Right atrium auricular region (tissue), 2 donors: Measurements from ENCODE around the gene EPSTI1. TPM values are rescaled to one million over a fixed set of nuclear protein-coding genes. Genes with fewer than 3 reads are reported as not detected.

ENCODE experiments used
- DNase-seq: peaks from one replicate; pipeline ENCODE4 v3.0.0-alpha.2; 2019; ENCODE audit warnings: low spot score
- H3K27ac ChIP-seq, 2 donors: fragments of 200-600 bp; sonication (generic); 1 replicate in 1 of 2; 2 replicates in 1 of 2; pipeline ENCODE4 v1.5.1; 2016 to 2019
- H3K27me3 ChIP-seq, 2 donors: fragments of 200-600 bp; sonication (generic); one replicate each; pipeline versions ENCODE4 v1.5.1 to v1.6.0; 2017 to 2019
- H3K36me3 ChIP-seq: fragments of 200-600 bp; sonication (generic); one replicate; pipeline ENCODE4 v1.5.1; 2016
- H3K4me1 ChIP-seq, 2 donors: fragments of 200-600 bp; sonication (generic); one replicate each; pipeline versions ENCODE4 v1.5.1 to v1.6.0; 2017 to 2019
- H3K4me3 ChIP-seq, 2 donors: fragments of 200-600 bp; sonication (generic); 1 replicate in 1 of 2; 2 replicates in 1 of 2; pipeline ENCODE4 v1.5.1; 2017 to 2019; ENCODE audit warnings: mild to moderate bottlenecking in 1 of 2, moderate library complexity in 1 of 2
- H3K9me3 ChIP-seq, 2 donors: fragments of 200-600 bp; sonication (generic); one replicate each; pipeline ENCODE4 v1.5.1; 2019
- CTCF ChIP-seq, 2 donors: fragments of 200-600 bp; sonication (generic); IDR thresholded peaks; one replicate each; pipeline ENCODE4 v1.5.1; 2019; ENCODE audit warnings: antibody characterized with exemption in 2 of 2
- total RNA-seq, 2 donors: library from RNA; depleted of rRNA; stranded (reverse); fragments of >200 nt; gene quantifications; one replicate each; pipeline ENCODE4 v1.1.0, GENCODE V29; 2016

Gene EPSTI1
- total RNA-seq, 2 donors from 2014 or later = 3.1 to 3.9 TPM

DNA sequence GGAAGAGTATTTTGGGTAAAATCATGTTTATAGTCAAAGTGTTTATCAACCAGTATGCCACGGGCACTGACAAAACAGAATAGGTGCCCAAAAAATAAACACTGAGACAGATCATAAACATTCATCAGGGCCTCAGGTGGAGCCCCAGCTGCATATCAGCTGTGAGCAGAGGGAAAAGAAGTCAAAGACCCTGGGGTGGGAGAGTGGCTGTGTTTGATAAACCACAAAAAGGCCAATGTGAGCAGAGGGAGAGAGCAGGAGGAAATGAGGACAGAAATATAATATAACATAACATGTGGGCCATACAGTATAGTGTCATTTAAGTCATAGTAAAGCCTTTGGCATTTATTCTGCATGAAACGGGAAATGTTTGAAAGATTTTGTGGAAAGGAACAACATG, 10.0 kb upstream of the EPSTI1 start:
- Histone ChIP-seq H3K27ac (no peak overlapping the region), H3K36me3 (no peaks in the 10 kb centered on the region), H3K27me3 (no peaks in the 10 kb centered on the region), H3K9me3 (no peaks in the 10 kb centered on the region), H3K4me3 (no peak overlapping the region), H3K4me1 (peaks cover 0 to 6% of the 10 kb centered on the region in 2 donors)
- no peak for TF ChIP-seq CTCF (IDR thresholded peaks at IDR 0.05)
- DNase-seq = no peak

- no peak for TF ChIP-seq CTCF (IDR thresholded peaks at IDR 0.05)
- no peak for DNase-seq
- Histone ChIP-seq H3K9me3 (no peaks in the 10 kb centered on the region), H3K4me1 (peaks cover 0 to 6% of the 10 kb centered on the region in 2 donors), H3K27ac (no peak overlapping the region), H3K4me3 (no peak overlapping the region), H3K27me3 (no peaks in the 10 kb centered on the region), H3K36me3 (no peaks in the 10 kb centered on the region)
These were observed 8.6 kb upstream of the EPSTI1 start for GRCh38 chr13:43000676-43001075.

GRCh38 chr13:42999491-42999890, 7.5 kb upstream of the EPSTI1 start:
- no peak overlapping the region for H3K4me3 ChIP-seq
- no peaks in the 10 kb centered on the region for H3K9me3 ChIP-seq
- no peak for DNase-seq
- no peaks in the 10 kb centered on the region for H3K36me3 ChIP-seq
- H3K4me1 ChIP-seq = no peaks in the 10 kb centered on the region
- H3K27me3 ChIP-seq = no peaks in the 10 kb centered on the region
- H3K27ac ChIP-seq = no peak overlapping the region
- no peak for TF ChIP-seq CTCF (IDR thresholded peaks at IDR 0.05)

DNA sequence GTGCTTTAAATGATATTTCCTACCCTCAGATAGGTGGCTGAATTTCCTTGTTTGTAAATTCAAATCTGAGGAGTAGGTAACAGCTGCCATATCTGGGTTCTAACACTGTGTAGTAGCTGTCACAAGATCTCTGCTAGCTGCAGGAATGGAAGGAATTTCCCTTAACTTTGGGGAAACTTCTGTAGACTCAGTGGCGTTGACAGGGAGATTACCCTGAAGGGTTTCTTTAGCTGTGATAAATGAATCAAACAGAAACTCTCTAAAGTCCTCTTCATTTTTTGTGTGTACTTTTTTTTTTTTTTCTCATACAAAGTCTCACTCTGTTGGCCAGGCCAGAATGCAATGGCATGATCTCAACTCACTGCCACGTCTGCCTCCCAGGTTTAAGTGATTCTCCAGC, 5.3 kb upstream of the EPSTI1 start:
- Histone ChIP-seq H3K9me3 (no peaks in the 10 kb centered on the region), H3K27me3 (no peaks in the 10 kb centered on the region), H3K27ac (no peak overlapping the region), H3K4me1 (no peaks in the 10 kb centered on the region), H3K36me3 (no peaks in the 10 kb centered on the region), H3K4me3 (no peak overlapping the region)
- no peak for TF ChIP-seq CTCF (IDR thresholded peaks at IDR 0.05)
- no peak for DNase-seq

- no peak for DNase-seq
- H3K4me3 ChIP-seq = no peak overlapping the region
- no peaks in the 10 kb centered on the region for H3K9me3 ChIP-seq
- H3K27me3 ChIP-seq = no peaks in the 10 kb centered on the region
- H3K27ac ChIP-seq = no peak overlapping the region
- H3K4me1 ChIP-seq = peaks cover 0 to 3% of the 10 kb centered on the region in 2 donors
- no peaks in the 10 kb centered on the region for H3K36me3 ChIP-seq
- no peak for TF ChIP-seq CTCF (IDR thresholded peaks at IDR 0.05)
These were observed 4.5 kb upstream of the EPSTI1 start for GRCh38 chr13:42996584-42996983.

GRCh38 chr13:42994878-42995277, 2.8 kb upstream of the EPSTI1 start:
- no peaks in the 10 kb centered on the region for H3K9me3 ChIP-seq
- H3K4me1 ChIP-seq = peaks cover 0 to 20% of the 10 kb centered on the region in 2 donors
- DNase-seq = no peak
- no peak for TF ChIP-seq CTCF (IDR thresholded peaks at IDR 0.05)
- H3K27ac ChIP-seq = no peak overlapping the region
- no peak overlapping the region for H3K4me3 ChIP-seq
- H3K27me3 ChIP-seq = no peaks in the 10 kb centered on the region
- no peaks in the 10 kb centered on the region for H3K36me3 ChIP-seq
